B cell (primary cell): ENCODE measurements around the gene CYP27B1. TPM values are rescaled to one million over a fixed set of nuclear protein-coding genes. Genes with fewer than 3 reads are reported as not detected.

ENCODE experiments used
- ATAC-seq: fragments of 200-7000 bp; cut with Tn5 transposase; one replicate; pipeline ENCODE4 v1.10.0; 2021; ENCODE audit warnings: low read depth, mild to moderate bottlenecking, moderate number of reproducible peaks, moderate library complexity
- CTCF ChIA-PET: fragments of 350-600 bp; sonication (Branson Sonifier 250); formaldehyde crosslinking; loops from one replicate; lab custom pipeline; 2021; ENCODE audit warnings: antibody characterized with exemption, inconsistent platforms; lab: Charles Lee
- POLR2A ChIA-PET: fragments of 350-600 bp; sonication (Branson Sonifier 250); formaldehyde crosslinking; loops from one replicate; lab custom pipeline; 2021; ENCODE audit warnings: antibody characterized with exemption; lab: Charles Lee
- DNase-seq: peaks from one replicate; pipeline ENCODE4 v3.0.0; 2013
- H2AFZ ChIP-seq: 2 replicates; pipeline ENCODE4 v1.6.1; 2012; ENCODE audit warnings: mild to moderate bottlenecking, low read depth, low read length; ENCODE audit not compliant: insufficient read depth, poor library complexity, severe bottlenecking
- H3K27ac ChIP-seq, 2 donors: 1 replicate in 1 of 2; 2 replicates in 1 of 2; pipeline ENCODE4 v1.5.1; 2012 to 2013; ENCODE audit warnings: low read length in 2 of 2, mild to moderate bottlenecking in 2 of 2, moderate library complexity in 1 of 2
- H3K27me3 ChIP-seq, 4 experiments: fragments of 200-600 bp in 1 of 4; sonication (generic) in 1 of 4; replicated peaks in 1 of 4; 1 replicate in 2 of 4; 2 replicates in 2 of 4; pipeline versions ENCODE4 v1.6.1 to v1.7.0; 2013 to 2016; ENCODE audit warnings: low read length in 3 of 4, mild to moderate bottlenecking in 2 of 4, mixed read lengths in 1 of 4, moderate library complexity in 1 of 4; ENCODE audit not compliant: insufficient read depth in 4 of 4, control insufficient read depth in 3 of 4; ENCODE audit errors: control extremely low read depth in 1 of 4
- H3K36me3 ChIP-seq, 2 experiments: replicated peaks in 1 of 2; 1 replicate in 1 of 2; 2 replicates in 1 of 2; pipeline versions ENCODE4 v1.6.1 to v1.7.1; 2013; ENCODE audit warnings: low read length in 1 of 2; ENCODE audit not compliant: insufficient read depth in 2 of 2, control insufficient read depth in 1 of 2; ENCODE audit errors: control extremely low read depth in 1 of 2, extremely low read depth in 1 of 2
- H3K4me1 ChIP-seq, 2 donors: fragments of 200-600 bp in 1 of 2; sonication (generic) in 1 of 2; 1 replicate in 1 of 2; 2 replicates in 1 of 2; pipeline versions ENCODE4 v1.5.1 to v1.6.1; 2013 to 2017; ENCODE audit warnings: low read length in 2 of 2; ENCODE audit not compliant: control insufficient read depth in 2 of 2, insufficient read depth in 2 of 2
- H3K4me2 ChIP-seq: replicated peaks from 2 replicates; pipeline ENCODE3; 2012; ENCODE audit warnings: mild to moderate bottlenecking, low read depth, low read length; ENCODE audit not compliant: poor library complexity, severe bottlenecking
- H3K4me3 ChIP-seq, 5 experiments: fragments of 200-600 bp in 1 of 5; sonication (generic) in 1 of 5; 1 replicate in 3 of 5; 2 replicates in 2 of 5; pipeline versions ENCODE4 v1.5.1 to v1.7.0; 2011 to 2016; ENCODE audit warnings: low read length in 4 of 5, mild to moderate bottlenecking in 4 of 5, low read depth in 2 of 5, control low read depth in 1 of 5, moderate library complexity in 1 of 5; ENCODE audit not compliant: insufficient read depth in 1 of 5; ENCODE audit errors: control extremely low read depth in 1 of 5, extremely low read depth in 1 of 5
- H3K79me2 ChIP-seq: fragments of 200-600 bp; sonication (generic); one replicate; pipeline ENCODE4 v1.6.0; 2016; ENCODE audit warnings: low read length; ENCODE audit not compliant: control insufficient read depth, insufficient read depth
- H3K9ac ChIP-seq: fragments of 200-600 bp; sonication (generic); 2 replicates; pipeline ENCODE4 v1.6.1; 2017; ENCODE audit warnings: mild to moderate bottlenecking, low read length, moderate library complexity
- H3K9me3 ChIP-seq, 3 donors: one replicate each; pipeline versions ENCODE4 v1.6.1 to v1.7.1; 2013; ENCODE audit warnings: low read length in 2 of 3; ENCODE audit not compliant: control insufficient read depth in 2 of 3, insufficient read depth in 1 of 3; ENCODE audit errors: control extremely low read depth in 1 of 3
- H4K20me1 ChIP-seq: 2 replicates; pipeline ENCODE4 v1.6.0; 2012; ENCODE audit warnings: mild to moderate bottlenecking, low read length; ENCODE audit not compliant: insufficient read depth, control insufficient read depth, poor library complexity, severe bottlenecking
- H3K27ac Mint-ChIP-seq: one replicate; pipeline ENCODE4 v1.8.0; 2021; ENCODE audit warnings: mixed read lengths
- H3K27me3 Mint-ChIP-seq: one replicate; pipeline ENCODE4 v1.8.0; 2021; ENCODE audit warnings: mixed read lengths
- H3K4me1 Mint-ChIP-seq: one replicate; pipeline ENCODE4 v1.8.0; 2021; ENCODE audit warnings: mixed read lengths
- H3K4me3 Mint-ChIP-seq: one replicate; pipeline ENCODE4 v1.8.0; 2021; ENCODE audit warnings: mixed read lengths
- H3K9me3 Mint-ChIP-seq: one replicate; pipeline ENCODE4 v1.8.0; 2022; ENCODE audit warnings: mixed read lengths; ENCODE audit not compliant: insufficient read depth
- EZH2 ChIP-seq: IDR thresholded peaks from 2 replicates; pipeline ENCODE4 v1.6.1; 2012; ENCODE audit warnings: borderline replicate concordance, low read depth, mild to moderate bottlenecking, moderate library complexity, low read length; ENCODE audit not compliant: insufficient read depth, poor library complexity, severe bottlenecking
- WGBS: methylation state at CpG from one replicate; pipeline ENCODE4 v1.1.5; 2013; ENCODE audit warnings: missing lambda C conversion rate; ENCODE audit not compliant: insufficient coverage; 5-methylcytosine and 5-hydroxymethylcytosine counted together
- intact Hi-C: fragments of 100-400 bp; cut with micrococcal nuclease; formaldehyde crosslinking; loops from one replicate; pipeline ENCODE4 v1.10.0; 2022
- polyA plus RNA-seq: library from polyadenylated mRNA; depleted of rRNA; stranded (reverse); fragments of >200 nt; gene quantifications from 2 replicates; pipeline ENCODE4 v1.2.3, GENCODE V29; 2012
- total RNA-seq, 2 donors: library from RNA; stranded (reverse); fragments of 120-200 nt in 1 of 2; gene quantifications; 1 replicate in 1 of 2; 2 replicates in 1 of 2; pipeline versions ENCODE4 v1.2.3 to v1.2.4, GENCODE V29; 2013 to 2022
- TF ChIP-seq, protein P1 (sequence below): fragments of 200-600 bp; IDR thresholded peaks from one replicate; pipeline ENCODE4 v1.8.0; 2022; ENCODE audit warnings: antibody characterized with exemption, mild to moderate bottlenecking

CYP27B1 gene
- total and polyA plus RNA-seq, 2 donors (not counting 1 experiment from before 2014, with no cell fraction given) = 0.66 to 0.79 TPM

GRCh38 chr12:57750561-57751431 lies 16.1 kb downstream of the CYP27B1 start:
- TF ChIP-seq EZH2 = no peak
- TF ChIP-seq, protein P1, sequence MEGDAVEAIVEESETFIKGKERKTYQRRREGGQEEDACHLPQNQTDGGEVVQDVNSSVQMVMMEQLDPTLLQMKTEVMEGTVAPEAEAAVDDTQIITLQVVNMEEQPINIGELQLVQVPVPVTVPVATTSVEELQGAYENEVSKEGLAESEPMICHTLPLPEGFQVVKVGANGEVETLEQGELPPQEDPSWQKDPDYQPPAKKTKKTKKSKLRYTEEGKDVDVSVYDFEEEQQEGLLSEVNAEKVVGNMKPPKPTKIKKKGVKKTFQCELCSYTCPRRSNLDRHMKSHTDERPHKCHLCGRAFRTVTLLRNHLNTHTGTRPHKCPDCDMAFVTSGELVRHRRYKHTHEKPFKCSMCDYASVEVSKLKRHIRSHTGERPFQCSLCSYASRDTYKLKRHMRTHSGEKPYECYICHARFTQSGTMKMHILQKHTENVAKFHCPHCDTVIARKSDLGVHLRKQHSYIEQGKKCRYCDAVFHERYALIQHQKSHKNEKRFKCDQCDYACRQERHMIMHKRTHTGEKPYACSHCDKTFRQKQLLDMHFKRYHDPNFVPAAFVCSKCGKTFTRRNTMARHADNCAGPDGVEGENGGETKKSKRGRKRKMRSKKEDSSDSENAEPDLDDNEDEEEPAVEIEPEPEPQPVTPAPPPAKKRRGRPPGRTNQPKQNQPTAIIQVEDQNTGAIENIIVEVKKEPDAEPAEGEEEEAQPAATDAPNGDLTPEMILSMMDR = no peak
- Histone ChIP-seq H3K9ac (no peak overlapping the region), H4K20me1 (peaks cover under 1% of the 10 kb centered on the region), H3K4me3 (peak overlapping the region in 2 of 5 experiments; percentile 80 to 84), H3K27ac (peak overlapping the region in 1 of 2 donors; percentile 85), H2AFZ (no peak overlapping the region), H3K4me2 (peak overlapping the region; percentile 85), H3K79me2 (peaks cover 22% of the 10 kb centered on the region), H3K36me3 (peaks cover 2 to 41% of the 10 kb centered on the region in 2 experiments), H3K9me3 (no peaks in the 10 kb centered on the region), H3K27me3 (no peaks in the 10 kb centered on the region), H3K4me1 (peaks cover 31 to 45% of the 10 kb centered on the region in 2 donors)
- Mint-ChIP-seq H3K4me1 (peaks cover 49% of the 10 kb centered on the region), H3K27me3 (no peaks in the 10 kb centered on the region), H3K9me3 (no peaks in the 10 kb centered on the region), H3K4me3 (peak overlapping the region; percentile 91), H3K27ac (peak overlapping the region; percentile 95)
- ChIA-PET CTCF (no interaction called here), POLR2A (interaction anchor here (0.7 kb wide), 1 partner anchor 62 kb away, joined by 5 read pairs; no protein-coding TSS in a partner anchor)
- no peak for ATAC-seq
- intact Hi-C loops = loop anchor here (5.0 to 10.0 kb wide), 5 partner anchors 266 to 1633 kb away; partner anchors contain the start of genes GLI1, INHBE, MARS1 and NAB2
- WGBS = 88% methylated on average over 14 of the region's 15 CpGs
- no peak for DNase-seq

- 97% methylated on average over 5 of the region's 5 CpGs for WGBS
- Histone ChIP-seq H2AFZ (no peak overlapping the region), H3K79me2 (peaks cover 33% of the 10 kb centered on the region), H3K4me2 (no peak overlapping the region), H3K36me3 (peaks cover 2 to 41% of the 10 kb centered on the region in 2 experiments), H3K4me3 (no peak overlapping the region), H4K20me1 (no peaks in the 10 kb centered on the region), H3K27me3 (no peaks in the 10 kb centered on the region), H3K4me1 (peaks cover 33 to 52% of the 10 kb centered on the region in 2 donors), H3K27ac (no peak overlapping the region), H3K9me3 (no peaks in the 10 kb centered on the region), H3K9ac (no peak overlapping the region)
- TF ChIP-seq, protein P1 = no peak
- TF ChIP-seq EZH2 = no peak
- Mint-ChIP-seq H3K4me1 (peaks cover 57% of the 10 kb centered on the region), H3K27ac (no peak overlapping the region), H3K27me3 (no peaks in the 10 kb centered on the region), H3K9me3 (no peaks in the 10 kb centered on the region), H3K4me3 (no peak overlapping the region)
- POLR2A ChIA-PET = no interaction called here
- ATAC-seq (no peak), DNase-seq (no peak)
- CTCF ChIA-PET = interaction anchor here (0.7 to 1.0 kb wide), 3 partner anchors 8 to 39 kb away, joined by 3 to 6 read pairs (median 3); no protein-coding TSS in a partner anchor
- intact Hi-C loops = no loop called here
Observed at GRCh38 chr12:57749061-57749460, 17.8 kb downstream of the CYP27B1 start.
